Suprapubic skin (tissue), 4 donors: Measurements from ENCODE around the gene PRX. TPM values are rescaled to one million over a fixed set of nuclear protein-coding genes. Genes with fewer than 3 reads are reported as not detected.

Experiments
- DNase-seq, 2 donors: peaks; one replicate each; pipeline ENCODE4 v3.0.0-alpha.2; 2019; ENCODE audit warnings: low spot score in 2 of 2
- H3K27ac ChIP-seq: fragments of 200-600 bp; sonication (generic); one replicate; pipeline ENCODE4 v1.5.1; 2019
- H3K27me3 ChIP-seq: fragments of 200-600 bp; sonication (generic); one replicate; pipeline ENCODE4 v1.5.1; 2019
- H3K36me3 ChIP-seq: fragments of 200-600 bp; sonication (generic); one replicate; pipeline ENCODE4 v1.5.1; 2019
- H3K4me1 ChIP-seq: fragments of 200-600 bp; sonication (generic); one replicate; pipeline ENCODE4 v1.5.1; 2019
- H3K4me3 ChIP-seq: fragments of 200-600 bp; sonication (generic); one replicate; pipeline ENCODE4 v1.5.1; 2019; ENCODE audit warnings: mild to moderate bottlenecking
- H3K9me3 ChIP-seq: fragments of 200-600 bp; sonication (generic); one replicate; pipeline ENCODE4 v1.5.1; 2019
- EP300 ChIP-seq: sonication (generic); formaldehyde crosslinking; IDR thresholded peaks from one replicate; pipeline ENCODE4 v1.6.1; 2017; ENCODE audit warnings: antibody characterized with exemption
- POLR2A ChIP-seq, 2 donors: fragments of 450-650 bp; IDR thresholded peaks; one replicate each; pipeline ENCODE4 v1.6.1; 2017; ENCODE audit warnings: antibody characterized with exemption in 2 of 2, mild to moderate bottlenecking in 2 of 2, moderate library complexity in 2 of 2
- POLR2AphosphoS5 ChIP-seq, 3 donors: sonication (generic); formaldehyde crosslinking; IDR thresholded peaks; one replicate each; pipeline ENCODE4 v1.6.1; 2017; ENCODE audit warnings: antibody characterized with exemption in 3 of 3
- WGBS: methylation state at CpG from one replicate; pipeline ENCODE4 v1.1.5; 2018; 5-methylcytosine and 5-hydroxymethylcytosine counted together
- total RNA-seq, 4 donors: library from RNA; depleted of rRNA; stranded (reverse); fragments of >200 nt; gene quantifications; one replicate each; pipeline ENCODE4 v1.1.0, GENCODE V29; 2016
- TF ChIP-seq, protein P1 (sequence below), 2 donors: fragments of 200-600 bp in 1 of 2; fragments of 450-650 bp in 1 of 2; sonication (generic) in 1 of 2; IDR thresholded peaks; one replicate each; pipeline ENCODE4 v1.5.1; 2016 to 2019; ENCODE audit warnings: antibody characterized with exemption in 2 of 2, mild to moderate bottlenecking in 1 of 2, moderate library complexity in 1 of 2

The PRX gene
- total RNA-seq, 4 donors from 2014 or later, result 4.1 to 7.3 (median 4.8) TPM

DNA sequence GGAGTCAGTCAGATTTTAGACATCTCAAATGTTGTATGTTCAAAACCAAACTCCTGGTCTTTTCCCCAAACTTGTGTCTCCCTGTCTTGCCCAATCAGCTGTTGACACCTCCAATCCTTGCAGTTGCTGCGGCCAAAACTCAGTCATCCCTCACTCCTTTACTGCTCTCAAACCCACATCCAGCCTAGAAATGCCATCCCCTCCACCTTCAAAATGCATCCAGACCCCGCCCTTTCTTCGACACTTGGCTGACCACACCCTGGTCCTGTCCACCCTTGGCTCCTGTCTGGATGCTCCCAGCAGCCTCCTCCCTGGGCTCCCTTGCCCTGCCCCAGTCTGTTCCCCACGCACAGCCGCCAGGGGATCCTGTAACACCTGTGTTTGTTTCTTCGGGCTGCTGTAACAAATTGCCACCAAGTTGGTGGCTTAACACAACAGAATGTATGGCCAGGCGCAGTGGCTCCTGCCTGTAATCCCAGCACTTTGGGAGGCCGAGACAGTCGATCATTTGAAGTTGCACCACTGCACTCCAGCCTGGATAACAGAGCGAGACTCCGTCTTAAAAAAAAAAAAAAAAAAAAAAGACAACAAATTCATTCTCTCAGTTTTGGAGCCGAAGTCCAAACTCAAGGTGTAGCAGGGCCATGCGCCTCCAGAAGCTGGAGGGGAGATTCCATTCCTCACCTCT is 53.0 kb downstream of the PRX start:
- 86% methylated on average over 13 of the region's 13 CpGs for WGBS
- Histone ChIP-seq H3K36me3 (no peaks in the 10 kb centered on the region), H3K4me1 (peaks cover 16% of the 10 kb centered on the region), H3K9me3 (no peaks in the 10 kb centered on the region), H3K27me3 (no peaks in the 10 kb centered on the region), H3K27ac (no peak overlapping the region), H3K4me3 (no peak overlapping the region)
- TF ChIP-seq POLR2A (IDR thresholded peaks at IDR 0.05) (no peak), POLR2AphosphoS5 (IDR thresholded peaks at IDR 0.05) (no peak), EP300 (no peak)
- TF ChIP-seq, protein P1, sequence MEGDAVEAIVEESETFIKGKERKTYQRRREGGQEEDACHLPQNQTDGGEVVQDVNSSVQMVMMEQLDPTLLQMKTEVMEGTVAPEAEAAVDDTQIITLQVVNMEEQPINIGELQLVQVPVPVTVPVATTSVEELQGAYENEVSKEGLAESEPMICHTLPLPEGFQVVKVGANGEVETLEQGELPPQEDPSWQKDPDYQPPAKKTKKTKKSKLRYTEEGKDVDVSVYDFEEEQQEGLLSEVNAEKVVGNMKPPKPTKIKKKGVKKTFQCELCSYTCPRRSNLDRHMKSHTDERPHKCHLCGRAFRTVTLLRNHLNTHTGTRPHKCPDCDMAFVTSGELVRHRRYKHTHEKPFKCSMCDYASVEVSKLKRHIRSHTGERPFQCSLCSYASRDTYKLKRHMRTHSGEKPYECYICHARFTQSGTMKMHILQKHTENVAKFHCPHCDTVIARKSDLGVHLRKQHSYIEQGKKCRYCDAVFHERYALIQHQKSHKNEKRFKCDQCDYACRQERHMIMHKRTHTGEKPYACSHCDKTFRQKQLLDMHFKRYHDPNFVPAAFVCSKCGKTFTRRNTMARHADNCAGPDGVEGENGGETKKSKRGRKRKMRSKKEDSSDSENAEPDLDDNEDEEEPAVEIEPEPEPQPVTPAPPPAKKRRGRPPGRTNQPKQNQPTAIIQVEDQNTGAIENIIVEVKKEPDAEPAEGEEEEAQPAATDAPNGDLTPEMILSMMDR (IDR thresholded peaks at IDR 0.05), result no peak
- DNase-seq, result no peak

DNA sequence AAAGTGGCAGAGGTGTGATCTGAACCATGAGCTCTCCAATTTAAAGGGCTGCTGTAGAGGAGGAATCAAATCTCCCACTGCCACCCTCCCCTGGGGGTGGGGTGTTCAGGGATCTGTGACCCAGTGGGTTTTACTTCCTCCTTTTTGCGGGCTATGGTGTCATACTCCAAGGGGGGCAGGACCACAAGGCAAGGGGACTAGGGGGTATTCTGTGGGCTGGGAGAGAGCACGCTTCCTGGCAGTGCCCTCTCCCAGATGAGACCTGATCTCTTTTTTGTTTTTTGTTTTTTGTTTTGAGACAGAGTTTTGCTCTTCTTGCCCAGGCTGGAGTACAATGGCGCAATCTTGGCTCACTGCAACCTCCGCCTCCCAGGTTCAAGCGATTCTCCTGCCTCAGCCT is 54.4 kb downstream of the PRX start:
- 82% methylated on average over 5 of the region's 5 CpGs for WGBS
- peaks cover 12% of the 10 kb centered on the region for H3K4me1 ChIP-seq
- H3K36me3 ChIP-seq, result no peaks in the 10 kb centered on the region
- H3K4me3 ChIP-seq, result no peak overlapping the region
- no peaks in the 10 kb centered on the region for H3K27me3 ChIP-seq
- no peak overlapping the region for H3K27ac ChIP-seq
- DNase-seq, result no peak
- TF ChIP-seq POLR2A (IDR thresholded peaks at IDR 0.05) (no peak), POLR2AphosphoS5 (IDR thresholded peaks at IDR 0.05) (no peak), EP300 (no peak)
- TF ChIP-seq, protein P1 (IDR thresholded peaks at IDR 0.05), result no peak
- H3K9me3 ChIP-seq, result no peaks in the 10 kb centered on the region

DNA sequence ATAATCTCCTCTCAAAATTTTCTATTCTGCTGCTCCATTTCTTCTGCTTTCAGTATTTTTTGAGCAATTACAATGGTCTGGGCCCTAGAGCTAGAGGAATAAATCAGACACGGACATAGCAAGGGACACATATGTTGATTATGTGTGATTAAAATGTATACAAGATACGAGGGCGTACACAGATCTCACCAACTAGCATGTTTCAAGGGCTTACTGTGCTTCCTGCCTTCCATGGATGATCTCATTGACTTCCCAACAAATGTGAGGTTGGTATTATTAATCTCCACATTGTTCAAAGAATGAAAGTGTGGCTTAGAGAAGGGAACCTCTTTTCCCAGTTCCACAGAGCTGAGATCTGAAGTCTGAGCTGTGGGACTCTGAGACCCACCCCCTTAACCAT is 55.5 kb downstream of the PRX start:
- 78% methylated on average over 3 of the region's 3 CpGs for WGBS
- no peak for DNase-seq
- H3K27ac ChIP-seq, result no peak overlapping the region
- H3K36me3 ChIP-seq, result no peaks in the 10 kb centered on the region
- H3K4me1 ChIP-seq, result peaks cover 12% of the 10 kb centered on the region
- no peaks in the 10 kb centered on the region for H3K9me3 ChIP-seq
- H3K27me3 ChIP-seq, result no peaks in the 10 kb centered on the region
- no peak overlapping the region for H3K4me3 ChIP-seq
- TF ChIP-seq POLR2AphosphoS5 (IDR thresholded peaks at IDR 0.05), result no peak
- TF ChIP-seq EP300, result no peak
- no peak for TF ChIP-seq POLR2A (IDR thresholded peaks at IDR 0.05)
- TF ChIP-seq, protein P1 (IDR thresholded peaks at IDR 0.05), result no peak

DNA sequence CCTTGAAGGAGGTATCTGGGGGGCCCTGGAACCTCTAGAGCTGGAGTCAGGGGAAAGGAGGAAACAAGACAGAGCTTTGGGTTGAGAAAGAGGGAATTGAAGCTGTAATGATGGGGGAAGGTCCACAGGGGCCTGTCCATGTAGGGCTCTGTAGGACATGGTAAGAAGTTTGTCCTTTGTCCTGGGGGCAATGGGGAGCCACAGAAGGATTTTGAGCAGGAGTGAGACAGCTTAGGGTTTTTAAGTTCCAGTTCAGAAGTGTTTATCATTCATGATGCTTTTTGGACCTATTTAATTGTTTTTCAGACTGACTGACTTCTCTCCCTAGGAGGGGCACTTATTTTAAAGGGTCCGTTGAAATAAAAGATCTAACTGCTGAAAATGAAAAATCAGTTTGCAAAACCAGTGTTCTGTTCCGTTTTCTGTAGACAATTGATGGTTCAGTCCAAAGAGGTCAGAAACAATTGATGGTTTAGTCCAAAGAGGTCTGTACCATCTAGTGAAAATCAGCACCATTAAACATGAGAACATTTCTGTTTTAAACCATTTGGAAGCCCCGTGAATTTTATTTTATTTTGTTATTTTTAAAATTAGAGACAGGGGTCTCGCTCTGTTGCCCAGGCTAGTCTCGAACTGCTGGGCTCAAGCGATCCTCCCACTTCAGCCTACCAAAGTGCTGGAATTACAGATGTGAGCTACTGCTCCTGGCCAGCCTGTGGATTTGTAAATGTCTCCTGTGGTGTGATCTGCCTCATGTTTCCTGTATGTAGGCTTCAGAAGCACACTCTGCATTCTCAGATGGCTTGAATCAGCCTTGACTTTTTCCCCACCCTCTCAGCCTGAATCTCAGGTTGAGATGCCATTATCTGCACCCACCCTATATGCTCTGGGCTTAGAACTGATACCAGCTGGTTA is 56.2 kb downstream of the PRX start:
- TF ChIP-seq, protein P1 (IDR thresholded peaks at IDR 0.05), result no peak
- TF ChIP-seq POLR2AphosphoS5 (IDR thresholded peaks at IDR 0.05), result no peak
- no peak for TF ChIP-seq POLR2A (IDR thresholded peaks at IDR 0.05)
- no peak for TF ChIP-seq EP300
- 82% methylated on average over 6 of the region's 6 CpGs for WGBS

More for the DNA sequence above, 56.2 kb downstream of the PRX start:
- H3K27ac ChIP-seq, result no peak overlapping the region
- DNase-seq, result no peak
- no peaks in the 10 kb centered on the region for H3K9me3 ChIP-seq
- H3K4me3 ChIP-seq, result no peak overlapping the region
- no peaks in the 10 kb centered on the region for H3K36me3 ChIP-seq
- H3K27me3 ChIP-seq, result no peaks in the 10 kb centered on the region
- H3K4me1 ChIP-seq, result peaks cover 12% of the 10 kb centered on the region
